GM18858 (cell line): Measurements from ENCODE around the gene HACE1.
"Not testable (repeated sequence)": the region's sequence is repeated elsewhere in the genome, so short reads cannot be mapped to it uniquely, and the experiment has no call there.

Source experiments
- ATAC-seq: cut with Tn5 transposase; IDR thresholded peaks from one replicate; pipeline ENCODE4 v1.9.1; 2021; ENCODE audit not compliant: unreplicated experiment

HACE1 gene, protein sequence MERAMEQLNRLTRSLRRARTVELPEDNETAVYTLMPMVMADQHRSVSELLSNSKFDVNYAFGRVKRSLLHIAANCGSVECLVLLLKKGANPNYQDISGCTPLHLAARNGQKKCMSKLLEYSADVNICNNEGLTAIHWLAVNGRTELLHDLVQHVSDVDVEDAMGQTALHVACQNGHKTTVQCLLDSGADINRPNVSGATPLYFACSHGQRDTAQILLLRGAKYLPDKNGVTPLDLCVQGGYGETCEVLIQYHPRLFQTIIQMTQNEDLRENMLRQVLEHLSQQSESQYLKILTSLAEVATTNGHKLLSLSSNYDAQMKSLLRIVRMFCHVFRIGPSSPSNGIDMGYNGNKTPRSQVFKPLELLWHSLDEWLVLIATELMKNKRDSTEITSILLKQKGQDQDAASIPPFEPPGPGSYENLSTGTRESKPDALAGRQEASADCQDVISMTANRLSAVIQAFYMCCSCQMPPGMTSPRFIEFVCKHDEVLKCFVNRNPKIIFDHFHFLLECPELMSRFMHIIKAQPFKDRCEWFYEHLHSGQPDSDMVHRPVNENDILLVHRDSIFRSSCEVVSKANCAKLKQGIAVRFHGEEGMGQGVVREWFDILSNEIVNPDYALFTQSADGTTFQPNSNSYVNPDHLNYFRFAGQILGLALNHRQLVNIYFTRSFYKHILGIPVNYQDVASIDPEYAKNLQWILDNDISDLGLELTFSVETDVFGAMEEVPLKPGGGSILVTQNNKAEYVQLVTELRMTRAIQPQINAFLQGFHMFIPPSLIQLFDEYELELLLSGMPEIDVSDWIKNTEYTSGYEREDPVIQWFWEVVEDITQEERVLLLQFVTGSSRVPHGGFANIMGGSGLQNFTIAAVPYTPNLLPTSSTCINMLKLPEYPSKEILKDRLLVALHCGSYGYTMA

DNA sequence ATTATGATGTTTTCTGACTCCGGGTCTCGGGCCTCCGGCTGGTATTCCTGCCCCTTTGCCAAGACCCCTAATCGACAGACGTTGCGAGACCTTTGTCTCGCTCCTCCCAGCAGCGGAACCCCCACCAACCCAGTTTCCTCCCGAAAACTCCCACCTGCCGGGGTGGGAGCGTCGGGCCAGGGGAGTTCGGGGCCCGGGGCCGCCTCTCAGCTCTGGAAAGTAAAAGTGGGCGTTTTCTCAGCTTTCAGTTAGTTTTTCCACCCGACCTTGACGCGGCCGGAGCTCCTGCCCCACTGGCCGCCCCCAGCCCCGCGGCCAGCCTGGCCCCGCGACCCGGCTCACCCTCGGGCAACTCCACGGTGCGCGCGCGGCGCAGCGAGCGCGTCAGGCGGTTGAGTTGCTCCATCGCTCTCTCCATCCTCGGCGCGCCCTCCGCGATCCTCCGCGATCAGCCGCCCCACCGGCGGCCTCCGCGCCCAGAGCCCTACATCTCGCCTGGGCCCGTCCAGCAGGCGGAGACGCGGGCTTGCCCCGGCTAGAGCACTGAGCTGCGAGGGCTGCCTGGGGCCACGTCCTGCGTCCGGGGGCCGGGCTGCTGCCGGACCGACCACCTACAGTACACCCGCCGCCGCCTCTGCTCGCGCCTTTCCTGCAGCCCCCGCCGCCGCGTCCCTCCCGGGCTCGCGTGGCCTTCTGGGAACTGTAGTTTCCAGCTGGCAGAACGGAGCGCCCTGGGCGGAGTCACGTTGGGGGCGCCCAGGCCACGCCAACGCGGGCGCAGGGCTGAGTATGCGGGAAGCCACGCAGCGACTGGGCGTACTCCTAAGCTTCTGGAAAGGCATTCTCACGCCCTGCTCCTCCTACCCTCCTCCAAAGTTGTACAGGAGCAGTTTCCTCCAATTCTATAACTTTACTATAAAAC lies at the start of gene HACE1:
Gene HACE1 (minus strand): TSS at position 695 of the 922 bp plus-strand sequence. CDS start 277 bp downstream, at position 418.
- peak; percentile 96 for ATAC-seq

DNA sequence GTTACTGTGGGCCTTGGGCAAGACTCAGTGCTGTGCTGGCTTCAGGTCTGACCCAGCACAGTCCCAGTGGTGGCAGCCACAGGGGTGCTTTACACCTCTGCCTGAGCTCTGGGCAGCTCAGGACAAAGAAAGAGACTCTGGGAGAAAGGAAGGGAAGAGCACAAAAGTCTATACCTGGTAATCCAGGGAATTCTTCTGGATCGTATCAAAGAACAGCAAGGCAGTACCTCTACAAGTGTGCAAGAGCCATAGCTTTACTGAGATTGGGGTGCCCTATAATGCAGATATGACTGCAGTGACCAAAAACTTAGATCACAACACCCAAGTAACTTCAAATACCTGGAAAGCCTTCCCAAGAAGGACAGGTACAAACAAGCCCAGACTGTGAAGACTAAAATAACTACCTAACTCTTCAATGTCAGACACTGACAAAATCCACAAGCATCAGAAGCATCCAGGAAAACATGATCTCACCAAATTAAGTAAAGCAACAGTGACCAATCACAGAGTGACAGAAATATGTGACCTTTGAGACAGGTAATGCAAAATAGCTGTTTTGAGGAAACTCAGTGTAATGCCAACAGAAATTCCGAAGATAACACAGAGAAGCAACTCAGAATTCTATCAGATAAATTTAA lies 49.3 kb upstream of the HACE1 start:
- ATAC-seq = no peak

DNA sequence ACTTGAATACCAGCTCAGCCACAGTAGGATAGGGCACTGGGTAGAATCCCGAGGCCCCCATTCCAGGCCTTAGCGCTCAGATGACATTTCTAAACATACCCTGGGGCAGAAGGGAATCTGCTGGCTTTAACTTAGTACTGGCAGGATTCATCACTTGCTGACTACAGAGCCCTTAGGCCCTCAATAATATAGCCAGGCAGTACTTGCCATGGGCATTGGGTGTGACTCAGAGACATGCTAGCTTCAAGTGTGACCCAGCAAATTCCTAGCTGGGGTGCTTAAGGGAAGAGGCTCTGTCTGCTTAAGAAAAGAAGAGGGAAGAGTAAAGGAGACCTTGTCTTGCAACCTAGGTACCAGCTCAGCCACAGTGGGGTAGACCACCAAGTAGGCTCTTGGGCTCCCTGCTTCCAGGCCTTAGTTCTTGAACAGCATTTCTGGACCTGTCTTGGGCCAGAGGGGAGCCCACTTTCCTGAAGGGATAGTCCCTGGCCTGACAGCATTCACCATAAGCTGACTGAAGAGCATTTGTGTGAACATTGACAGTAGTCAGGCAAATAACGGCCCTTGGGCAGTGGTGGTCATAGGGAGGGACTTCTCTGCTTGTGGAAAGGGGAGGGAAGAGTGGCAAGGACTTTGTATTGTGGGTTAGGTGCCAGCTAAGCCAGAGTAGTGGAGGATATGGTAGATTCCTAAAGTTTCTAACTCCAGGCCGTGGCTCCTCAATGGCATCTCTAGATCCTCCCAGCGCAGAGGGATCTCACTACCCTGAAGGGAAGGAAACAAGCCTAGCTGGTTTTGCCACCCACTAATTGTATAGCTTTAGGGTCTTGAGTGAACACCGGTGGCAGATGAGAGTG lies 48.5 kb upstream of the HACE1 start:
- no peak for ATAC-seq

DNA sequence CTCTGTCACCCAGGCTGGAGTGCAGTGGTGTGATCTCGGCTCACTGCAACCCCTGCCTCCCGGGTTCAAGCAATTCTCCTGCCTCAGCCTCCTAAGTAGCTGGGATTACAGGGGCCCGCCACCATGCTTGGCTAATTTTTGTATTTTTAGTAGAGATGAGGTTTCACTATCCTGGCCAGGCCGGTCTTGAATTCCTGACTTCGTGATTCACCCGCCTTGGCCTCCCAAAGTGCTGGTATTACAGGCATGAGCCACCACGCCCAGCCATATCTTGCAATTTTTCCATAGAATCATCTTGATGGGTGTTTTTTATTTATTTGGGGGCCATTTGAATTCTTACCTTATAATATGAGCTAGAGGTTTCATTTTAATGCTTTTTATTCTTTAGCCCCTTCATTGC lies 39.2 kb upstream of the HACE1 start:
- not testable (repeated sequence) for ATAC-seq

DNA sequence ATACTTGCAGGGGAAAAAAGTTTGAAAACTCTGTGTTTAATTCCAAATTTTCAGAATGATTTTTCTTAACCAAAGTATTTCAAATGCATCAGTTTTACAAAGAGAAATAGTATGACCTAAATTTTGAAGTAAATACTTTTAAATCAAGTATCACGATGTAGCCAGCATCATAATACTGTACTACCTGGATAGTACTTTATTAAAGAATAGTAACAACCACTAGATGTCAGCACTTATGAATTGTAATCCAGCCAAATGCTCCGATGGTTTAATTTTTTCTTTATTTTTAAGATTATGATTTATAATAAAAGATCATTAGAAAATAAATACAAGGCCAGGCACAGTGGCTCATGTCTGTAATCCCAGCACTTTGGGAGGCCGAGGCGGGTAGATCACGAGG lies 37.2 kb upstream of the HACE1 start:
- ATAC-seq = no peak

DNA sequence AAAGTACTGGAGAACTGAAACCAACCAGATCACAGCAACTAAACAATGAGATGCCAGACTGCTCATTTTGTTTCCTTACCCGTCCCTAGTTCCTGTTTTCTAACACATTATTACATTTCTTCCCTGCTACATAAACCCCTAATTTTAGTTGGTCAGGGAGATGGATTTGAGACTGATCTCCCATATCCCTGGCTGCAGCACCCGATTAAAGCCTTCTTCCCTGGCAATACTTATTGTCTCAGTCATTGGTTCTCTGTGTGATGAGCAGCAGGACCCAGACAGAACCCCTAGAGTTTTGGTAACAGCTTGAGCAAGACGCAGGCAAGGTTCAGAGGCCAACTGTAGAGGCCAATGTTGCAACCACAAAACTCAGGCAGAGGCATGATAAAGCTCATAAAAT lies 28.3 kb upstream of the HACE1 start:
- ATAC-seq = no peak

DNA sequence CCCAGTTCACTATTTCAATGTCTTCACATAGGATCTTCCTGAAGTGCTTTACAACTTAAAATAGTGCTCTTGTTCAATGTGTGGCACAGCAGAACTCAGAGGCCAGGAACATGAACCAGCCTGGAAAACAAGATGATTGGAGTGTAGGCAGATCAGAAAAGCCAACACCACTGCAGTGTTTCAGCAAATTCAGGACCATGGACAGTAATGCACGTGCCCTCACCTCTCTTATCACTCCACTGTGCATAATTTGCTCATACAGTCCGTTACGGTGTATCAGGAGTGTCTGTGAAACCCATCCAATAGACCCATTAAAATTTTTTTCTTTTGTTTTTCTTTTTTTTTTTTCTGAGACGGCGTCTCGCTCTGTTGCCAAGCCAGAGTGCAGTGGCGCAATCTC lies 27.6 kb upstream of the HACE1 start:
- ATAC-seq = no peak

DNA sequence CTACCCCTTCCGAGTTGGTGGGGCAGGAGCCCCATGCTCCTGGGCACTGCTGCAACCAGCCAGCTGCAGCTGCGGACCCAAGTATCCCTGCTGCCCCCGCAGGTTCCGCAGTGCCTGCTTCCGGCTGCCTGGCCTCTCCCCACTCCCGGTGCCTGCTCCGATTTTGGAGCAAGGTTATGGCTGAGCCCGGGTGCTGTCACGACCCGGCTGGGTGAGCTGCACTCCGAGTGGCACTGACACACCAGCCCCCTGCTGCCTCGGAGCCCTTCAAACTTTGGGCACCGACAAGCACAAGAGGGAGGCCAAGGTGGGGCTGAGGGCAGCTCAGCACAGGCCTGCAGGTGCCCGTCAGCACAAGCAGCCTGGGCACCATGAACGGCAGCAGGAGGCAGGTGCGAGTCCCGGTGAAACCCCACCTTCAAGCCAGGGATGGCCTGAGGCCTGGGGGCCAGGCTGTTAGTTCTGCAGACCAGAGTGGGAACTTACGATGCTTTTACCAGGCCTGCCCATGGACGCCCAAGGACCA lies 25.9 kb upstream of the HACE1 start:
- ATAC-seq = no peak

DNA sequence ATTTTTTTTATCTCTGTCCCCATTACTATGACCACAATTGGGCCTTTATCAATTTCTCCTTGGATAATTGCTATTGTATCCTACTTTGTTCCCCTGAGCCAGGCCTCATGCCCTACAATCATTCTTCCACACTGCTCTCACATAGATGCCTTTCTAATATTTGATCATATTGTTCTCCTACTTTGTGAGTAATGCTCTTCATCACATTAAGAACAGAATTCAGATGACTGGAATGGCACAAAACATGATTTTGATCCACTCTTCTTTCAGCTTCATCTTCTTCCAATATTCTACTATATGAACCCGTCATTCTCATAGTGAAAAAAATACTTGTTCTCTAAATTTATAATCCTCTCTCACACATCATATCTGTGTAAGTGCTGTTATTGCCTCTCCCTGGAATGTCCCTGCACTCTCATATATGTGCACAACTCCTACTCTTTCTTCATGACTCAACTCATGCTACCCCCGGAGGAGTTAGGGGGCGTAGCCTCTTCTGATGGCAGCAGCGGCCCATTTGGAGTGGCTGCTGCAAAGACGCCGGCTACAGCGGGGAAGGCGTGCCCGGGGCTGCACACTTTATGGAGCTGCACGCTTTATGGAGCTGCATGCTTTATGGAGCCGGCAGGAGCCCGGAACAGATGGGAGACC lies 25.3 kb upstream of the HACE1 start:
- no peak for ATAC-seq

DNA sequence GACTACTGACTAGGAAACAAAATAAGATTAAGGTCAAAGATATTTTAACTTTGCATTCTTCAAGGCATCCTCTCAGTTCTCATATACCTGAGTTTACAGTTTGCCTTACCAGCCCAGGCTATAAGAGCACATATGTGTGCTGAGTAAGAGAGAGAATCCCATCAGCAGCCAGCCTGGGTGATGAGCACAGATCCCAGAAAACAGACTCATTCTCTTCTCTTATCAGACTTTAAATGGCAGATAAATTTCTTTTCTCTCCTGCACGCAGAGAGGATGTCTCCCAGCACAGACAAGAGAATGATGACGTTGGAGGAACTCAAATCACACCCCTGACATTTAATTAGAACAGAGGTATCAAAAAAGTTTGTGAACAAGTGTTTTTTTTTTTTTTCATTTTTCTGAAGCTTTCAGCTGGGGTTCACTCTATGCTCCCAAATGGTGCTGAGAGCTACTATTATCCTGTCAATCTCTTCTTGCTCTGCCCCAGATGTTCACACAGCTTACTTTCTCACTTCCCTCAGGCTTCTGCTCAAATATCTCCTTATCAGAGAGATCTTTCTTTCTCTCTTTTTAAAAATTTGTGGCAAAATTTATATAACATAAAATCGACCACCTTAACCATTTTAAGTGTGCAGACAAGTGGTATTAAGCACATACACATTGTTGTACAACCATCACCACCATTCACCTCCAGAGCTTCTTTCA lies 22.4 kb upstream of the HACE1 start:
- no peak for ATAC-seq

DNA sequence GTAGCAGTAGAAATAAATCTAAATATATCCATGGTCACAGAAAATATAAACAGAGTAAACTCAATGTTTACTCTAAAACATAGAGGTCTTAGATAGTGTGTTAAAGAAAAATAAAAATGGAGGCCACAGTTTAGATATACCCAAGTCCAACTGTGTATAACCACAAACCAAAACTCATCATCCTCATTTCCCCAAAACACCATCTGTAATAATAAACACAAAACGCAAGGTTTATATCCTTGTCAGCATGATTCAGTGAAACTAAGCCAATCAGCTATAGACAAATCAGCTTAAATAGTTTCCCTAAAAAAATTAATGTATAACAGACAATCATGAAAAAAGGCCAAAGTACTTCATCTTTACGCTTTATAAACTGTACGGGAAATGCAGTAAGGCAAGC lies 2.7 kb upstream of the HACE1 start:
- no peak for ATAC-seq

DNA sequence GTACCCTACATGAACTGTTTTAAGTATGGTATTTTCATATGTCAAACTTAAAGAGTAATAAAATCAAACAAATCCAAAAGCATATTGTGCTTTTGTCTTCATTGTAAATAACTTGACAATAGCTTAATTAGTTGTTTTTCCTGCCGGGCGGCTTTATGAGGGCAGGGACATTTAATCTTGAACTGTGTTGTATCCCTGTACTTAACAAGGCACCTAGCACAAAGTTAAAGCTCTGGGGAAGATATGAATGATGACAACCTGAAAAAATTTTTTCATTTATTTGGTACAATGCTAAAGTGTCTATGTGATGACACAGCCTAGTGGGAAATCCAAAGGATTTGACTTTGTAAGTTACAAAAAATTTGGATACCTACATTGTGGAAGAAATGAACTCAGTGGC lies 502 bp upstream of the HACE1 start:
- no peak for ATAC-seq

DNA sequence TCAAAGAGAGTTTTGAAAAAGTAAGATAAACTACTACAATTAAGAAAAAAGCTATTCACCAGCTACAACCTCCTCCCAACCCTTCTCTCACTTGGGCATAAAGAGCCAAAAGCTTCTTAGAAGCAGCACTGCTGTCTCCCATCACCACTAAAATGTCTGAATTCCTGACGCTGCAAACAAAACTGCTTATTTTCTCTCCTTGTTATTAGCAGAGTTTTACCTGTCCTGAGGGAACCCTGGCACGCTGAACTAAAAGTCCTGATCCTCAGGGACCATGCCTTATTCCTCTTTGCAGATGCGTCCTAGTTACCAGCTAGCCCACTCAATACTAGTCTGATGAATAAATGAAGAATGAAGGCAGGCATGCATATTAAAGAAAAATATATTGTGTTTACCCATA lies 1.1 kb downstream of the HACE1 start:
- no peak for ATAC-seq

DNA sequence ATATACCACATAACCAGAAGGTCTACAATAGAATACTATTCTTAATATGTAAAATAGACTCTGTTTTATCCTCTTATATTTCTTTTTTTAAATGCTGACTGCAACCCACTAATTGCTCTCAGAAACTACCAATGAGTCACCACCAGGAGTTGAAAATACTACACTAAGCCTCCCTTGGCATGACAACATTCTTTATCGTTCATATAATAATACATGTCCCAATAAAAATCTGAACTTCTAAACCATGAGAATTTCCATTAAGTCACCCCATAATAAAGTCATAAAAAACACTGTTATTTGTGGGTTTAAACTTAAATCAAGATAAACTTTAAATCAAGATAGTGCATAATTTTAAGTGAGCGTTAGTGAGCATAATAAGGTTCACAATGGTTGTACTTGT lies 4.2 kb downstream of the HACE1 start:
- no peak for ATAC-seq

DNA sequence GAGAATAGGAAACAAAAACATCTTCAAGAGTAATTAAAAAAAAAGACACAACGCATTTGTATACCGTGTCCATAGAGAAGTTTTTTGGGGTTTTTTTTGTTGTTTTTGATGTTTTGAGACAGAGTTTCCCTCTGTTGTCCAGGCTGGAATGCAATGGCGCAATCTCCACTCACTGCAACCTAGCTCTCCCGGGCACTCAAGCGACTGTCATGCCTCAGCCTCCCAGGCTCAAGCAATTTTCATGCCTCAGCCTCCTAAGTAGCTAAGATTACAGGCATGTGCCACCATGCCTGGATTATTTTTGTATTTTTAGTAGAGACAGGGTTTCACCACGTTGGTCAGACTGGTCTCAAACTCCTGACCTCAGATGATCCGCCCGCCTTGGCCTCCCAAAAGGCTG lies 12.0 kb downstream of the HACE1 start:
- not testable (repeated sequence) for ATAC-seq

DNA sequence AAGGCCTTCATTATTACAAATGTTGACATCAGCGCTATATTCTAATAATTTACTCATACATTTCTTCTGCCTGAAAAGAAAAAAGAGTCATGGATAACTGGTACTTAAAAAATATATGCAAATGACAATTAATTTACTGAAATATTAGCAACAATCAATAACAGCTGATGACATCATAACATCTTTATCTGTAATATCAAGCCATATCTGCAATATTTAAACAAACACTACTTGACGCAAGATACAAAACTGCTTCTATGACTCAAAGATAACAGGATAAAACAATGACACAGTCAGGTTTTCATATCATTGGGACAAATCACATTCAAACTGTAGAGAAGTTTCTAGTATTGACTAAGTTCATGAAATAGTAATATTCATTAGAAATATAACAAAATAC lies 16.5 kb downstream of the HACE1 start:
- no peak for ATAC-seq

DNA sequence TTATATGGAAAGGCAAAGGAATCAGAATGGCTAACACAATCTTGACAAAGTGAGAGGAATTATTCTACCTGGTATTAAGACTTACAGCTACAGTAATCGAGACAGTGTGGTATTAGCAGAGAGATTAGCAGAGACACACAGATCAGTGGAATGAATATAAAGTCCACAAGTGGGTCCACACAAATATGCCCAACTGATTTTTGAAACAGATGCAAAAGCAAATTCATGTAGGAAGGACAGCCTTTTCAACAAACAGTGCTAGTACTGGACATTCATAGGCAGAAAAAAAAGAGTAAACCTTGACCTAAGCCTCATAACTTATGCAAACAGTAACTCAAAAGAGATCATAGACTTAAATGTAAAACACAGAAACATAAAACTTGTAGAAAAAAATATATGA lies 22.6 kb downstream of the HACE1 start:
- ATAC-seq = no peak

DNA sequence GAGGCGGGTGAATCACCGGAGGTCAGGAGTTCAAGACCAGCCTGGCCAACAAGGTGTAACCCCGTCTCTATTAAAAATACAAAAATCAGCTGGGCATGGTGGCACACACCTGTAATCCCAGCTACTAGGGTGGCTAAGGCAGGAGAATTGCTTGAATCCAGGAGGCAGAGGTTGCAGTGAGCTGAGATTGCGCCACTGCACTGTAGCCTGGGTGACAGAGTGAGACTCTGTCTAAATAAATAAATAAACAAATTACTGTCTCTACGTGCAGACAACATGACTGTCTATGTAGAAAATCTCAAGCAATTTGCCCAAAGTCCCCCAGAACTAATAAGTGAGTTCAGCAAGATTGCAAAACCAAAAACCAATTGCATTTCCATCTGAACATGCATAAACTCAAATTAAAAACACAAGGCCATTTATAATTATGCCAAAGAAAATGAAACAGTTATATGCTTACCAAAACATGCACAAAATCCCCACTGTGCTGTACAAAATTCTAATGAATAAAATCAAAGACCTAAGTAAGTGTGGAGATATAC lies 23.2 kb downstream of the HACE1 start:
- not testable (repeated sequence) for ATAC-seq
